Measurements from ENCODE around the gene CFAP58.
"Not testable (repeated sequence)": the region's sequence is repeated elsewhere in the genome, so short reads cannot be mapped to it uniquely, and the experiment has no call there.

The CFAP58 gene

DNA sequence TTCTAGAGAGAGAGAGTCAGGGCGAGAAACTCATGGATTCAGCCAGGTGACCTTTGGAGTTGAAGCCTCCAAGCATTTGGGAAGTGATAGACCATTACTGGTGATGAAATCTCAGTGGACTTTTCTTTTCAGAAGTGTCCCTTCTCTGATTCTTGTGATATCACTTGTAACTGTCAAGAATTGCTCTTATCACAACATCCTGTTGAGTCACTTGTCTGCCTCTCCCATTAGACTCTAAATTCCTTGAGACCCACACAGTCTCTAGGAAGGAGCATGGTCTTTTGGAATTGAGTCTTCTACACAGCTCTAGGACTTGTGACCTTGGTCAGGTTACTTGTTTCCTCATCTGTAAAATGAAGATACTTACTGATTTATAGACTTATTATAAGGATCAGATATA lies 81.0 kb downstream of the CFAP58 start:
- no peak for DNase-seq (ENCODE audit: low read depth in 3 of 3)

DNA sequence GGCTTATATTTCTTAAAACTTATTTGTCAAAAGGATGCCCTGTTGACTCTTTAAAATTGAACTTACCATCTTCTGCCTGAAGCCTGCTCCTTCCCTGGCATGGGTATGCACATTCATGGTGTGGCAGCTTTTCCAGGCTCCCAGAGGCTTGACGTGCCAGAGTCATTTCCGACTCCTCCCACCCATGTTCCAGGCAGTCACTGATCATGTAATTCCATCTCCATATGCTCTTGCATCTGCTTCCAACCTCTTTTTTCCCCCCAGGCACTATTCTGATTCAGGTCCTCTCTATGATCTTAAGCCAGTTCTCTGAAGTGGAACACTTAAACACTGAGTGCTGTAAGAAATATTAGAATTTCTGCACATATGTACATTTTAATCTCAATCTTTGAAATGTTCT lies 82.2 kb downstream of the CFAP58 start:
- DNase-seq (ENCODE audit: low read depth in 3 of 3): no peak

DNA sequence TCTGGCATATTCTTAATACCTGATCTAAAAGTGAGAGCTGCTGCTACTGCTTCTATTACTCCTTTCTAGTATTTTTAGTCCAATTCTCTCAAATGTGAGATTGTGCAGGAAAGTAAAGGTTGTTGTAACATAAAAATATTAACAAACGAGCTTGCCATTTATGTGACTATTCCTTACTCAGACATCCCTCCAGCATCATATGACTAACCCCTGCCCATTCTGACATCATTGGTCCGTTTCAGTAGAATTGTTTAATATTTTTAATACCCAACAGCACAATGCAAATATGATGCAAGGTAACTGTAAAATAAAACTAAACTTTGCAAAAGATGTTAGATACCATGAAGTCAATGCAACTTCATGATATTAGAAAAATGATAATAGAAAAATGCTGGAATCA lies 83.6 kb downstream of the CFAP58 start:
- no peak for DNase-seq (ENCODE audit: low read depth in 3 of 3)

DNA sequence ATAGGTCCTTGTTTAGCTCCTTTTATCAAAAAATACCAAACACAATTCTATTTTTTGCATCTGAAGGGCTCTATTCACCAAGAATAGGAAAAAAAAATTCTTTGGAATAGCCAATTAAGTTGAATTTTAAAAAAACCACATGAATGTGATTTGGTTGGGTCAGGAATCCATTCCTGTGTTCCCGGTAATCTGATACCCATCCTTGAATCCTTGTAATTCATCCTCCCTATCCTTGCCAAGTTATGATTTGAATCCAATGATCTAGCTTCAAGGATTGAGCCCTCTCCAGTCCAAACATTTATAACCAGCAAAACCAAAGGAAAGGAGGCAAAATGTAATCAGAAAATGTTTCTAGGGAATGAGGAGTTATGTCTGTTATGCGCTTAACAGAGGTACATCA lies 86.6 kb downstream of the CFAP58 start:
- DNase-seq (ENCODE audit: low read depth in 3 of 3): no peak

DNA sequence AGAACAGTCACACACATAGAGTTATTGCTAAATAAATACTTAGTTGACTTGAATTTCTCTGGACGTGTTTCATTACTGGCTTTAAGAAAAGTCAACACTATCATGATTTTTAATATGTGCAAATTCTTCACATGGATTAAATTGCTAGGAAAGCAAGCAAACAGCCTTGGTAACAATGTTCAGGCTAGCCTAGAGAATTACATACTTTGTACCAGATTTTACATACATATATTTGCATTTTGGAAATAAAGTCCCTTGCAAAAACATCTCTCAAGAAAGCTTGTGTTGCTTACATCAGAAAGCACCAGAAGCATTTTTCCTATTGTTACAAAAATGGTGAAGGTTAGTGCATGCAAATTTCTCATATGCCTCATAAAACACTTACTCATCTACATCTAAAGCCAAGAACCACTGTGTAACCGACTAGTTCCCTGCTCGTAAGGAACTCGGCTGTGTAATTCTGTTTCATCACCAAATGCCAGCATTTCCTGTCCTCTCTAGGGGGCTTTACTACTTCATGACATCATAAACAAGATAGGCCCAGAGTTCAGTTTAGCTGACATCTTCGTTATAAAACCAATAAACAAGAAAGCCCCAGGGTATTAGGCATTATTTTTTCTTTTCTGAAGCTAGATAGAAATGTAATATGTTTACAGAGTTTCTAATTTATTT lies 87.8 kb downstream of the CFAP58 start:
- no peak for DNase-seq (ENCODE audit: low read depth in 3 of 3)

DNA sequence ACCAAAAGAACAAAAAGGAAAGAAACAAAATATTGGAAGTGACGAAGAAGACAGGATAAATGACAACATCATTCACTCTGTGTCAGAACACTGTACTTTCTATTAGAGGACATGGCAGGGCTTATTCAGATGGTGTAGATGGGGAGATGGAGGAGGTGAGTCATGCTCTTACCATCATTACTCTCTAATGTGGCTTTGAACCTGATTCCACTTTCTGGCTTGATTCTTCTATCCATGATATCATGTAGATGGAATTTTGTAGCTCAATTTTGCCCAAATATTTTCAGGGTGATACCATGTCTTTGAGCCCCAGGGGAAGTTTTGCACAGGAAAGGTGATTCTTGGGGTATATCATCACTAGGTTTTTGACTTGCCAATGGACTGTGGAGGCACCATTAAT lies 91.7 kb downstream of the CFAP58 start:
- no peak for DNase-seq (ENCODE audit: low read depth in 3 of 3)

DNA sequence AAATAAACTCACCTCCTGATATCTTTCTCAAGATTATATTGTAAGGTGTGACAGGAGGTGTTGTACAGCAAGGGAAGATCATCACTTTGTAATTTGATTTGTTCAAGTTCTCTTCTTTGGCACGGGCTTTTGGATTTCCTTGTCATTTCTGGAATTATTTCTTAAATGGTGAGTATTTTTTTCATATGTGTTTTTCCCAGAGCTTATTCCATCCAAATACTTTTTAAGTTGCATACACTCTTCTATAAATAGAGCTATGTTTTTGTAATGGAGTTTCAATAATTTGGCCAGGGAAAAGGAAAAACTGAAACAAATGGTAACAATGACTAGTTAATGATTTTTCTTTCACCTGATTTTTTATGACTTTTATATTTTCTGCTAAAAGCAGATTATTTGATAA lies 92.5 kb downstream of the CFAP58 start:
- no peak for DNase-seq (ENCODE audit: low read depth in 3 of 3)

DNA sequence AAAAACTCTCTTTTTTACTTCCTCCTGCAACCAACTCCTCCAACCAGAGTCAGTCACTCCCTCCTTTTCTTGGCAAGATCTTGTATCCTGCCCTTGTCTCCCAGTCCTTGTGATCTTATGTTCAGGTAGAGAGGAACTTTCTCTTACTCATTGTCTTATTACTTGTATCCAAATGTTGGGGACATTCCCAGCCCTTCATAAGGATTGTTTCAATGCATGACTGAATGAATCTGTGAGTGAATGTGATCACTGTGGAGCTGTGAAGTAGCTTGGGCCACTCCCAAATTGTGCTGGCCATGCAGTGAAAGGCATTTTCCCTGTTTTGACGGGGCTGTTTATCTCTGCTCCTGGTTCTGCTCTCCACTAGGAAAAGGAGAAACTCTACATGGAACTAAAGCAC lies 93.7 kb downstream of the CFAP58 start:
- DNase-seq (ENCODE audit: low read depth in 3 of 3): no peak

DNA sequence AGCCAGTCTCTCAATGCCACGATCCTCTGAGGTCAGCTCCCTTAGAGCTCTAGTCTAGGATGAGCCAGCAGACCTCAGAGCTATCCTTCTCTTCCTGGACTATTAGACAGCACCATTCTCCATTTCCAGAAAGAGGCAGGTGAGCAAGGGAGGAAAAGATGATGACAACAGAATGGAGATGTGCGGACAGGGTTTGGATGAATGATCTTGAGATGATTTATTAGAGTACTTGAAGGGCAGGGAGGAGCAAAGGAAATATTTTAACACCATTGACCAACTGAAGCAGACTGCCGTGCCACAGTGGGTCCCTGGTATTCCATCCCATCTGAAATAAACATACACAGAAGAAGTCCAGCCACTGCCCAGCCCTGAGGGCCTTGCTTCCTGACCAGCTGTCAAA lies 94.3 kb downstream of the CFAP58 start:
- no peak for DNase-seq (ENCODE audit: low read depth in 3 of 3)

DNA sequence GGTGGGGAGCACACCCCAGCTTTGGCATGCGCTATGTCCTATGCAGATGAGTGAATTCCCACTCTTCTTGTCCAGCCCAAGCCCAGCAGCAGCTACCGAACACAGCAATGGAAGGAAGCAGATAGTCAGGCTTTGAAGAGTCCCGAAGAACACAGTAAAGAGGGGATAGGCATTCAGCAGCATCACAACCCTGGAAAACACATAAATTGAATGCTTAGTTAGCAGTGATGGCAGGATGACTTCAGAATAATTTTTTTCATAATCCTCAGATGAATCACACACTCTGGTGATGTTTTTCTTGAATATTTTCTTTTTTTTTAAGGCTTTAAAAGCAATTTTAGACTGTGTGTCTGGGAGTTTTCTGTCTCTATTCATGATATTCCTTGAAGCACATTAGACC lies 95.8 kb downstream of the CFAP58 start:
- no peak for DNase-seq (ENCODE audit: low read depth in 3 of 3)

DNA sequence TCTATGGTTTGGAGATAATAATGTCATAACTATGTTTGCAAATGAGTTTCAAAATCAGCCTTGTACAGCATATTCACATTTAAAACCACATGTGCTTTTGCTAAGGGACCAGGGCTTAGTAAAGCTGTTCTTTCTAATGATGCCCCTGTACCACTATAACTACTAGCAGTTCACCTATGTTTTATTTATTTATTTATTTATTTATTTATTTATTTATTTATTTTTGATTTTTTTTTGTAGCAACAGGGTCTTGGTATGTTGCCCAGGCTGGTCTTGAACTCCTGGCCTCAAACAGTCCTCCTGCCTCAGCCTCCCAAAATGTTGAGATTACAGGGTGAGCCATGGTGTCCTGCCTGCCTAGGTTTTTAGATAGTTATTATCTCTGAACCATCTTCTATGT lies 96.9 kb downstream of the CFAP58 start:
- no peak for DNase-seq (ENCODE audit: low read depth in 3 of 3)

DNA sequence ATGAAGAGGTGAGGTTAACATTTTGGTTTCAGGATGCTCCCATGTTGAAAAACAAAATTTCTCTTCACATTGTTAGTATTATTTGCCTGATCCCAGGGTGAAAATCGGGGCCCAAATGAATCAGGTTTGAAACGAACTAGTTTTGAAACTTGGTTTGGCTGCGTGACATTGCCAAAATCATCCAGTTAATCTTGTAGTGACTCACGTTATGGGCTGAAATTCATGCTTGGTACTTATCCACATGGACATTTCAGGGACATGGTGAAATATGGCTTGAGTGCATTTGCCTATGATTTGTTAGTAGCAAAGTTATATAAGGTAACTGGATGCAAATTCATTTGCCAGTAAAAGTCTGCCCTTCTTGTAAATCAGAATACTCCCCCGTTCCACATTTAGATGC lies 97.3 kb downstream of the CFAP58 start:
- no peak for DNase-seq (ENCODE audit: low read depth in 3 of 3)

DNA sequence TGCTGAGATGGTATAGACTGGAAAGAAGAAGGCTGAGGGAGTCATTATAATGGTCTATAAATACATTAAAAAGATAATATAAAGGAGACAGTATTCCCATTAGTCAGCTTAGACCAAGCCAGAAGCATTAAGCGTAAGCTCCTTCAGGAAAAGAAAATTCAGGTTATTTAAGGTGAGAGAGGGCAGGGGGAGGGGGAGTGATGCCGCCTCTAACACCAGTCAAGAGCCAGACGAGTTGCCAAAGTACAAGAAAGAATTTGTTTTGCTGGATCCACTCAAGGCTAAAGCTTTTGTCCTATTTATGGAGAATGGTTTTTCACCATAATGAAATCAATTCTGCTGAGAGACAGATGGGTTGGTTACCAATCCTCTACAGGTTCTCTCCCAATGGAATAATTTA lies 99.3 kb downstream of the CFAP58 start:
- DNase-seq (ENCODE audit: low read depth in 3 of 3): no peak

DNA sequence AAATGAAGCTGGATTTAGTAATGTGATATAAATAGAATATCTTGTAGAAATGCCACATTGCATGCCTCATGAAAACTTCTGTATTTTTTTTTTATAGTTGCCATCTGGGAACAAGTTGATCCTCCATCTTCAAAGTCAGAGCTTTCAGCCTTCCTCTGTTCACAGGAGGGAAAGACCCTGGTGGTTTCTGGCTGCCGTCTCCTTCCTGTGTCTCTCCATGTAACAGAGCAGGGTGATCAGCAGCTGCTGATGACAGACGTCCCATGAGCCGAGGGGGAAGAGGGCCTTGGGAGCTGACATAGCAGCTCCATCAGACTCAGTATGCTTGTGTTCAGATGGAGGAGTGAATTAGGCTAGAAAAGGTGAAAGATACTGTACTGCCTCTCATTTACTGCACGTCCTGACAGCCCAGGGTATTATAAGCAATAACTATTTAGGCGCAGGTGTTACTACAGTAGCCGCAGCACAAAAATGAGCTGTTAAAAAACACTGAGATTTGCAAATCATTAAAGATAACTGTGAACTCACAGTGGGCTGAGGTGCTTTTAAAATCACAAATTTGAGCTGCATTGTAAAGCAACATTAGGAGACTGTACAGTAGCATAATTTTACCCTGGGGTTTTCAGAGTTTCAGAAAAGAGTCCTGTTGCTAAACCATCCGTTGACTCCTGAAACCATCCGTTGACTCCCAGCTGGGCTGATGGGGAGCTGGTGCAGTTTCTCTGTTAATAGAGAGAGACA lies 103.3 kb downstream of the CFAP58 start:
- no peak for DNase-seq (ENCODE audit: low read depth in 3 of 3)

DNA sequence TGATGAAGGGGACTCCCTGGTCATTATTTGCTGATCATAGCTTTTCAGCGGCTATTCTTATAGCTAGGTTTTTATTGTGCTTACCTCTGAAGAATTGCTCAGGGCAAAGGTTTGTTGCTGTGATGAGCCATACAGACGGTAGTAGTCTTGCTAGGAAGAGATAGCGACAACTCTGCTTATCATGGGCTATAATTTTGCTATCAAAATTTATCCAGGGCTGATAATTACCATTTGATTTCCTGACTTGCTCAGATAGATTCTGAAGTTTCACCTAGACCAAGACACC lies 103.9 kb downstream of the CFAP58 start:
- DNase-seq (ENCODE audit: low read depth in 3 of 3): no peak

DNA sequence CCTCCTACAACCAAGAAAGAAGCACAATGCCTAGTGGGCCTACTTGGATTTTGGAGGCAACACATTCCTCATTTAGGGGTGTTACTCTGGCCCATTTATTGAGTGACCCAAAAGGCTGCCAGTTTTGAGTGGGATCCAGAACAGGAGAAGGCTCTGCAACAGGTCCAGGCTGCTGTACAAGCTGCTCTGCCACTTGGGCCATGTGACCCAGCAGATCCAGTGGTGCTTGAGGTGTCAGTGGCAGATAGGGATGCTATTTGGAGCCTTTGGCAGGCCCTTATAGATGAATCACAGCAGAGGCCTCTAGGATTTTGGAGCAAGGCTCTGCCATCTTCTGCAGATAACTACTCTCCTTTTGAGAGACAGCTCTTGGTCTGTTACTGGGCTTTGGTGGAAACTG lies 111.9 kb downstream of the CFAP58 start:
- not testable (repeated sequence) for DNase-seq (ENCODE audit: low read depth in 3 of 3)

DNA sequence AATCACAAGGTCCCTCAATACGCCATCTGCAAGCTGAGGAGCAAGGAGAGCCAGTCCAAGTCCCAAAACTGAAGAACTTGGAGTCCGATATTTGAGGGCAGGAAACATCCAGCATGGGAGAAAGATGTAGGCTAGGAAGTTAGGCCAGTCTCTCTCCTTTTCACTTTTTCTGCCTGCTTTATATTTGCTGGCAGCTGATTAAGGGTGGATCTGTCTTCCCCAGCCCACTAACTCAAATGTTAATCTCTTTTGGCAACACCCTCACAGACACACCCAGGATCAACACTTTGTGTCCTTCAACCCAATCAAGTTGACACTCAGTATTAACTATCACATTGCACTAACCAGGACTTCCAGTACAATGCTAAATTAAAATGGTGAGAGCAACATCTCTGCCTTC lies 115.2 kb downstream of the CFAP58 start:
- DNase-seq (ENCODE audit: low read depth in 3 of 3): not testable (repeated sequence)

DNA sequence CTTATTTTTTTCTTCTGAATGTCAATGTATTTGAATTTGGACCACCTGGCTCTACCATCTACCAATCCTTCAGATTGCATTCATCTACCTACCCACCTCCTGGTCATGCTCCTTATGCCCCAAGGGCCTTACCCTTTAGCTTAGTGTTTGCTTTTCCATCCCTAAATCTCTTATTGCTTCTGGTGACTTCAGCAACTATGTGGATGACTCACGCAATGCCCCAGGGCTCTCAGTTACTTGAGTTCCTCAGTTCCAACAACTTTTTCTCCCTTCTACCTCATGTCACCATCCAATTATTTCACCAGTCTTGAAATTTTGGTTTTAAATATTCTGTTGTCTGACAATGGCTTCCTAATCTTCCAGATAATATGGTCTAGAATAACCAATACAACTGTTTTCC lies 118.9 kb downstream of the CFAP58 start:
- no peak for DNase-seq (ENCODE audit: low read depth in 3 of 3)

DNA sequence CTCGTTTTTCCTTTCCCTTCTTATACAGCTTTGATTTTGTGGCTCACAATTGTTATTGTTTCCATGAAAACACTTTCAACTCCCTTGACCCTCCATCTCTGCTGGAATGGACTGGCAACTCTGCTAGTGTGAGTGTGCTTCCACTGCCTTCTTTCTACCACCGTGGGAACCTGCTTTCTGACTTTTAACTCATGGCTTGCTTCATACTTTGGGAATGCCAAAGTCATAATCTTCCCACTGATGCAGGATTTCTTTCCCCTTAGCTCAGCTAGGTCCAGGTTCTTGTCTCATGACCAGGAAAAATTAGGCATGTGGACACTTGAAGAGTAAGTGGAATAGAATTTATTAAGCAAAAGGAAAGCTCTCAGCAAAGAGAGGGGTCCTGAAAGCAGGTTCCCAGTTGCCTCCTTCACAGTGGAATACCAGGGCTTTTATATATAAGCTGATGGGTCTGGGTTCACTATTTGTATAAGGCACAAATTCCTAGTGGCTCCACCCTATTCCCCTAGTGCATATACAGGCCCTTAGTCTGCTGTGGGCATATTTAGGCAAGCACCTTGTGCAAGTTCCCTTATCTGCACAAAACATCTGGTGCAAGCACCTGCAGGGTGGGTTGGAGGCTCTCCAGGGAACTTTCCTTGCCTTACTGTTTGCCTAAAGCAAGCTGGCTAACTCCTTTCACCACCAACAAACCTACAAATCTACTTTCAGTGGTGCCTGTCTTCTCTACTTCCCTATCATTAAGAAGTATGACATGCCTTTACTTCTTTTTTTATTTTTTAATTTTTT lies 119.5 kb downstream of the CFAP58 start:
- DNase-seq (ENCODE audit: low read depth in 3 of 3): no peak

DNA sequence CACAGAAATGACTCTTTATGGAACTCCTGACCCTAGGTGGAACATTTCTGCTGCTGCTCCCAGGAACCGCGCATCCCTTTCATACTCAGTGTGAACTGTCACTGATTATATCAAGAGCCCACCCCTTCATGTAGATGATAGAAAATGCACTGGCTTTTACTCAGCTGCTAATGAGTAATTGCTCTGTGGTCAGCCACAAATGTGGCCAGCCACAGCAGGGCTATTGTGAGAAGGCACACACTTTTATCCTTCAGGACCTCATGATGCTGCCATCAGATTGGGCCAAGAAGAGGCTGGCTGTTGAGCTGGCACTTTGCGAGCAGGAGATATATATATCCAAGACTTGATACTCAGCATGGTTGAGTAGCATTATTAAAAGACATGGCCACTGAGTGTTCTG lies 124.7 kb downstream of the CFAP58 start:
- DNase-seq (ENCODE audit: low read depth in 3 of 3): no peak

DNA sequence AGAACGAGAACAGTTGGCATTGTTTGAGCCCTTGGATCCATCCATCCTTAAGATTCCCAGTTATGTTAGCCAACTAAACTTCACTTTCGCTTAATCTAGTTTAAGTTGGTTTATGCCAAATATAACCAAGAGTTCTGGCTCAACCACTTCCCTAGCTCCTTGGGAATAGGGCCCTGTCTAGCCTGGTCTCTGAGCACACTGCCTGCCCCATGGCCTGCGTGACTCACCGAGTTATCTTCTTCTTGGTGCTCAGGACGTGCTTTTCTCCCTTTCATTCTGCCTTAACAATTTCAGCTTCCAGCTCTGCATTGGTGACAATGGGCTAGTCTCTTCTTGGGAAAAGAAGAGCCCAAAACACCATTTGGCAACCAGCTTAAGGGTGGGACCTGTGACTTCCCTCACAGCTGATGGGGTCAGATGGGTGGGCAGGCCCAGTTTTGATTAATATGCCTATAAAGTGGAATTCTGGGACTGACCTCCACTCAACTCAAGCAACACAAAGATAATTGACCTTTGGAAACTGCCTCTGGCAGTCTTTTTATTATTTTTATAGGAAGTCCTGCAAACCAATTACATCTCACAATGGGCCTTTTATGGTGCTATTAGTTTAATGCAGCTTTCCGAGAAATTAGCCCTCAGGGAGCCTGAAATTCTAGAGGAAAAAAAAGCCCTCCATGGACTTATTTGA lies 126.4 kb downstream of the CFAP58 start:
- no peak for DNase-seq (ENCODE audit: low read depth in 3 of 3)

DNA sequence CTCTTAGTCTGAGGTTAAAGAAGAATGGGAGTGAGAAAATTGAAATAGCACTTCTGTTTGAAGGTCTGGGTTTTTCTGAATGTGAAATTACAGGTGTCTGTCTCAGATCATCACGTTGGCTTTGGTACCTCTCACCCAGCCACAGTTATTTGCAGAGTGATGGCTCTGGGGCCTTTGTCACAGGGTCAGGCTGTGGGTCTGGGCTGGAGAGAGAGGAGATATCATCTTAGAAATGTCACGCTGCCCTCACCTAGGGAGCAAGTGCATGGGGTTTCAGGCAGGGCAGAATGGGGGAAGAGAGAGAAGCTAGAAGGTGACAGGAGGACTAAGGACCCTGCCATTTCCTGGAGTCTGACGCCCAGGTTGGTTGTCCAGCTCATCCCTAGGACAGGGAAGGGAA lies 127.2 kb downstream of the CFAP58 start:
- no peak for DNase-seq (ENCODE audit: low read depth in 3 of 3)

DNA sequence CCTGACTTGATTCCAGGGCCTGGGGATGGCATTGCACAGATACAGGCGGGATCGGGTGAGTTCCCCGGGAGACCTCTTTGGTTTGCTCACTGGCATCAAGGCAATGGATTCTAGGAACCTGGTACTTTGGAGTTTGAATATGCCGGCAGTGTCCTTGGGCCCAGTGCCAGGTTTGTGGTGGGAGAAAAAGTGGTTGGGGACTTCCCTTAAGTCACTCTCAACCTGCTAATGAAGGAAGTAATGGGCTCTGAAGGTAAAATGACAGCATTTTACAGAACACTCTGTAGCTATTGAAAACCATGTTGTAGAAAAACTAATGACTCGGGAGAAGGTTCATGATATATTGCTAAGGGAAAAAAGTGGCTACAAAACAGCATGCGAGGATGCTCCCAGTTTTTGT lies 129.9 kb downstream of the CFAP58 start:
- DNase-seq (ENCODE audit: low read depth in 3 of 3): peak in 1 of 3 experiments; percentile 4

Measured in stimulated activated CD4-positive, alpha-beta T cell treated with anti-CD3 and anti-CD28 coated beads, TNF-alpha, amount 100 ng/mL, for 24 hours (primary cell).